Lower leg skin (tissue), 3 donors: ENCODE results near the gene TNIK.

Experiments
- CTCF ChIP-seq, 3 donors: fragments of 450-650 bp; IDR thresholded peaks; one replicate each; pipeline ENCODE4 v1.5.1; 2016; ENCODE audit warnings: antibody characterized with exemption in 3 of 3, mild to moderate bottlenecking in 3 of 3, moderate library complexity in 2 of 3
- POLR2A ChIP-seq, 2 donors: fragments of 450-650 bp; IDR thresholded peaks; one replicate each; pipeline ENCODE4 v1.6.1; 2016 to 2017; ENCODE audit warnings: antibody characterized with exemption in 2 of 2, mild to moderate bottlenecking in 1 of 2, moderate library complexity in 1 of 2

GRCh38 chr3:171065732-171066131, 394.5 kb downstream of the TNIK start:
- no peak for TF ChIP-seq POLR2A (IDR thresholded peaks at IDR 0.05)
- no peak for TF ChIP-seq CTCF (IDR thresholded peaks at IDR 0.05)
